Endothelial cell of umbilical vein (primary cell): ENCODE measurements around the gene C10orf105. TPM values are rescaled to one million over a fixed set of nuclear protein-coding genes. Genes with fewer than 3 reads are reported as not detected.

Experiments
- BruUV-seq: library from RNA; stranded (reverse); fragments of 400-500 nt; replicated peaks from 2 replicates; lab custom pipeline; 2021; lab: Mats Ljungman, UMichigan
- CTCF ChIA-PET: fragments of 300-600, 350-600 bp; sonication (Branson Sonifier 250); formaldehyde crosslinking; loops from one replicate; lab custom pipeline; 2021; ENCODE audit warnings: antibody characterized with exemption, inconsistent platforms; lab: Charles Lee
- POLR2A ChIA-PET: fragments of 300-600, 350-600 bp; sonication (Branson Sonifier 250); formaldehyde crosslinking; loops from one replicate; lab custom pipeline; 2021; ENCODE audit warnings: antibody characterized with exemption, inconsistent platforms; lab: Charles Lee
- DNase-seq: peaks from one replicate; pipeline ENCODE4 v3.0.0-alpha.2; 2011; ENCODE audit warnings: low read depth, low spot score
- FAIRE-seq: peaks from 2 replicates; lab custom pipeline; 2011; peaks lifted over from hg19 to GRCh38; lab: Jason Lieb, UNC
- H2AFZ ChIP-seq: 2 replicates; pipeline ENCODE4 v1.6.0; 2012; ENCODE audit warnings: low read depth, low read length, control low read depth, inconsistent platforms
- H3K27ac ChIP-seq: 2 replicates; pipeline ENCODE4 v1.5.1; 2011; ENCODE audit warnings: low read depth, mild to moderate bottlenecking, control low read depth, low read length, moderate library complexity; ENCODE audit not compliant: insufficient read depth
- H3K27me3 ChIP-seq, 2 experiments: 2 replicates each; pipeline versions ENCODE4 v1.6.0 to v1.6.1; 2011; ENCODE audit warnings: low read length in 2 of 2, mixed read lengths in 1 of 2; ENCODE audit not compliant: control insufficient read depth in 2 of 2, insufficient read depth in 2 of 2
- H3K36me3 ChIP-seq, 2 experiments: 2 replicates in 1 of 2; 3 replicates in 1 of 2; pipeline ENCODE4 v1.5.1; 2011; ENCODE audit warnings: low read length in 2 of 2, mild to moderate bottlenecking in 1 of 2, moderate library complexity in 1 of 2; ENCODE audit not compliant: control insufficient read depth in 2 of 2, insufficient read depth in 2 of 2; ENCODE audit errors: extremely low read depth in 1 of 2
- H3K4me1 ChIP-seq: 3 replicates; pipeline ENCODE4 v1.5.1; 2011; ENCODE audit warnings: mild to moderate bottlenecking, low read length; ENCODE audit not compliant: control insufficient read depth, insufficient read depth; ENCODE audit errors: extremely low read depth
- H3K4me2 ChIP-seq: 2 replicates; pipeline ENCODE4 v1.6.1; 2011; ENCODE audit warnings: low read length, control low read depth, mixed read lengths; ENCODE audit not compliant: insufficient read depth
- H3K4me3 ChIP-seq, 3 experiments: fragments of 200-600 bp in 1 of 3; sonication (generic), shearing (Covaris generic) in 1 of 3; replicated peaks in 1 of 3; 2 replicates each; pipeline ENCODE4 v1.5.1; 2011 to 2016; ENCODE audit warnings: control low read depth in 3 of 3, low read length in 3 of 3, mild to moderate bottlenecking in 2 of 3, inconsistent platforms in 1 of 3, low read depth in 1 of 3, moderate library complexity in 1 of 3; ENCODE audit not compliant: insufficient read depth in 1 of 3
- H3K79me2 ChIP-seq: 2 replicates; pipeline ENCODE4 v1.6.0; 2012; ENCODE audit warnings: low read length, inconsistent platforms; ENCODE audit not compliant: control insufficient read depth, insufficient read depth
- H3K9ac ChIP-seq: replicated peaks from 2 replicates; pipeline ENCODE3; 2011; ENCODE audit warnings: low read length, control low read depth; ENCODE audit not compliant: insufficient read depth; ENCODE audit errors: extremely low read depth
- H3K9me1 ChIP-seq: replicated peaks from 3 replicates; pipeline ENCODE4 v1.6.0; 2011; ENCODE audit warnings: mild to moderate bottlenecking, low read length; ENCODE audit not compliant: control insufficient read depth, insufficient read depth; ENCODE audit errors: extremely low read depth
- H3K9me3 ChIP-seq: replicated peaks from 2 replicates; pipeline ENCODE4 v1.5.1; 2012; ENCODE audit warnings: low read length, inconsistent platforms; ENCODE audit not compliant: control insufficient read depth, insufficient read depth
- H4K20me1 ChIP-seq: replicated peaks from 2 replicates; pipeline ENCODE3; 2011; ENCODE audit warnings: mild to moderate bottlenecking, low read length; ENCODE audit not compliant: control insufficient read depth, insufficient read depth; ENCODE audit errors: extremely low read depth
- EZH2 ChIP-seq: IDR thresholded peaks from 2 replicates; pipeline ENCODE4 v1.6.1; 2012; ENCODE audit warnings: borderline replicate concordance, low read depth, mild to moderate bottlenecking, moderate library complexity, low read length, inconsistent platforms; ENCODE audit not compliant: severe bottlenecking
- FOS ChIP-seq: IDR thresholded peaks from 2 replicates; pipeline ENCODE4 v1.6.1; 2011; ENCODE audit warnings: mild to moderate bottlenecking, low read length, moderate library complexity, borderline replicate concordance; ENCODE audit not compliant: insufficient read depth
- GATA2 ChIP-seq: IDR thresholded peaks from 2 replicates; pipeline ENCODE4 v1.7.0; 2011; ENCODE audit warnings: low read depth, mild to moderate bottlenecking, moderate library complexity, mixed read lengths, low read length; ENCODE audit not compliant: insufficient read length, insufficient read depth
- JUN ChIP-seq: IDR thresholded peaks from 2 replicates; pipeline ENCODE4 v1.6.1; 2011; ENCODE audit warnings: borderline replicate concordance, low read depth; ENCODE audit not compliant: insufficient read length, insufficient read depth
- MYC ChIP-seq: IDR thresholded peaks from one replicate; pipeline ENCODE4 v1.6.1; 2011; ENCODE audit warnings: mild to moderate bottlenecking, low read depth, low read length
- POLR2A ChIP-seq: IDR thresholded peaks from 2 replicates; pipeline ENCODE4 v1.6.1; 2012; ENCODE audit warnings: low read depth, mild to moderate bottlenecking, control low read depth, low read length
- POLR2AphosphoS5 ChIP-seq: IDR thresholded peaks from 2 replicates; pipeline ENCODE4 v1.6.1; 2012; ENCODE audit warnings: low read depth, mild to moderate bottlenecking, control low read depth, low read length, moderate library complexity; ENCODE audit not compliant: insufficient read depth
- dilution Hi-C: fragments of 300-500 bp; cut with MboI; formaldehyde crosslinking; loops from one replicate; pipeline ENCODE4 v1.15.0; 2019; ENCODE audit warnings: low sequenced_read_pairs; ENCODE audit not compliant: extremely low pct_ligation_motif_present
- intact Hi-C: fragments of 100-400 bp; cut with micrococcal nuclease; formaldehyde crosslinking; loops from one replicate; pipeline ENCODE4 v1.10.0; 2022
- polyA plus RNA-seq, 4 experiments: library from polyadenylated mRNA; depleted of rRNA in 3 of 4; stranded (reverse) in 3 of 4; unstranded in 1 of 4; fragments of >200 nt; gene quantifications; 2 replicates each; pipeline versions ENCODE4 v1.2.1 to v1.2.3, GENCODE V29; 2011 to 2012; ENCODE audit warnings: missing spikeins in 1 of 4
- total RNA-seq: library from RNA; stranded (reverse); gene quantifications from 2 replicates; pipeline ENCODE4 v1.2.3, GENCODE V29; 2021
- TF ChIP-seq, protein P1 (sequence below): IDR thresholded peaks from 2 replicates; pipeline ENCODE4 v1.6.1; 2011; ENCODE audit not compliant: insufficient read depth, insufficient read length
- TF ChIP-seq, protein P2 (sequence below), 2 donors: IDR thresholded peaks; 1 replicate in 1 of 2; 2 replicates in 1 of 2; pipeline ENCODE4 v1.5.1; 2011; ENCODE audit warnings: low read length in 2 of 2, mild to moderate bottlenecking in 2 of 2, moderate library complexity in 2 of 2, control low read depth in 1 of 2, inconsistent platforms in 1 of 2, low read depth in 1 of 2; ENCODE audit not compliant: insufficient read depth in 1 of 2; ENCODE audit errors: extremely low read depth in 1 of 2

C10orf105 gene
- total and polyA plus RNA-seq, 2 donors (not counting 3 experiments of a cell fraction or from before 2014, with no cell fraction given), result not detected

DNA sequence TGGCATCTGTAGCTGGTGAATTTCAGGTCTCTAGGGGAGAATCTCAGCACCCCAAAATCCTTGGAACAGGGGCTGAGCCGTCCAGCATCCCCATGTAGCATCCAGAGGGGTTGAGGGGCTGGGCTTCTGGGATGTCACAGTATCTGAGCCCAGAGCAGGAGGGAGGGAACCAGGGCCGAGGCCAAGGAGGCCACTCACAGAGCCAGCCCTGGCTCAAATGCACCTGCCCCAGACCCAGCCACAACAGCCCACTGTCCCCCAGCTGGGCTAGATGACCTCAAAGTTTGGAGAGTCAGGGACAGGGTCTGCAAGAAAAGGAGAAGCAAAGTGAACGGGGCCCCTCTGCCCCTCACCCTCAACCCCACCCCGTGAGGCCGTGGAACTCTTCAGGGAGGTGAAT is 31.4 kb upstream of the C10orf105 start:
- Histone ChIP-seq H3K4me2 (no peak overlapping the region), H3K4me1 (peaks cover 15% of the 10 kb centered on the region), H3K4me3 (no peak overlapping the region), H3K36me3 (no peaks in the 10 kb centered on the region), H3K79me2 (no peaks in the 10 kb centered on the region), H4K20me1 (no peaks in the 10 kb centered on the region), H2AFZ (no peak overlapping the region), H3K9ac (no peak overlapping the region), H3K27me3 (peaks cover 4% of the 10 kb centered on the region in 2 experiments), H3K9me3 (no peaks in the 10 kb centered on the region), H3K9me1 (no peaks in the 10 kb centered on the region), H3K27ac (no peak overlapping the region)
- DNase-seq (no peak), FAIRE-seq (no peak)
- TF ChIP-seq, protein P1, sequence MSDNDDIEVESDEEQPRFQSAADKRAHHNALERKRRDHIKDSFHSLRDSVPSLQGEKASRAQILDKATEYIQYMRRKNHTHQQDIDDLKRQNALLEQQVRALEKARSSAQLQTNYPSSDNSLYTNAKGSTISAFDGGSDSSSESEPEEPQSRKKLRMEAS, result no peak
- TF ChIP-seq EZH2 (no peak), POLR2AphosphoS5 (no peak), MYC (no peak), JUN (no peak), POLR2A (no peak), FOS (no peak), GATA2 (no peak)
- TF ChIP-seq, protein P2, sequence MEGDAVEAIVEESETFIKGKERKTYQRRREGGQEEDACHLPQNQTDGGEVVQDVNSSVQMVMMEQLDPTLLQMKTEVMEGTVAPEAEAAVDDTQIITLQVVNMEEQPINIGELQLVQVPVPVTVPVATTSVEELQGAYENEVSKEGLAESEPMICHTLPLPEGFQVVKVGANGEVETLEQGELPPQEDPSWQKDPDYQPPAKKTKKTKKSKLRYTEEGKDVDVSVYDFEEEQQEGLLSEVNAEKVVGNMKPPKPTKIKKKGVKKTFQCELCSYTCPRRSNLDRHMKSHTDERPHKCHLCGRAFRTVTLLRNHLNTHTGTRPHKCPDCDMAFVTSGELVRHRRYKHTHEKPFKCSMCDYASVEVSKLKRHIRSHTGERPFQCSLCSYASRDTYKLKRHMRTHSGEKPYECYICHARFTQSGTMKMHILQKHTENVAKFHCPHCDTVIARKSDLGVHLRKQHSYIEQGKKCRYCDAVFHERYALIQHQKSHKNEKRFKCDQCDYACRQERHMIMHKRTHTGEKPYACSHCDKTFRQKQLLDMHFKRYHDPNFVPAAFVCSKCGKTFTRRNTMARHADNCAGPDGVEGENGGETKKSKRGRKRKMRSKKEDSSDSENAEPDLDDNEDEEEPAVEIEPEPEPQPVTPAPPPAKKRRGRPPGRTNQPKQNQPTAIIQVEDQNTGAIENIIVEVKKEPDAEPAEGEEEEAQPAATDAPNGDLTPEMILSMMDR (IDR thresholded peaks at IDR 0.05; ENCODE audit: extremely low read depth in 1 of 2, insufficient read depth in 1 of 2, low read depth in 1 of 2, low read length in 2 of 2), result no peak
- CTCF ChIA-PET, result no interaction called here
- dilution Hi-C loops, result no loop called here
- no TSS peak for BruUV-seq
- intact Hi-C loops, result no loop called here
- POLR2A ChIA-PET, result no interaction called here
